ENCODE measurements around the gene SPTBN1.

SPTBN1 gene

DNA sequence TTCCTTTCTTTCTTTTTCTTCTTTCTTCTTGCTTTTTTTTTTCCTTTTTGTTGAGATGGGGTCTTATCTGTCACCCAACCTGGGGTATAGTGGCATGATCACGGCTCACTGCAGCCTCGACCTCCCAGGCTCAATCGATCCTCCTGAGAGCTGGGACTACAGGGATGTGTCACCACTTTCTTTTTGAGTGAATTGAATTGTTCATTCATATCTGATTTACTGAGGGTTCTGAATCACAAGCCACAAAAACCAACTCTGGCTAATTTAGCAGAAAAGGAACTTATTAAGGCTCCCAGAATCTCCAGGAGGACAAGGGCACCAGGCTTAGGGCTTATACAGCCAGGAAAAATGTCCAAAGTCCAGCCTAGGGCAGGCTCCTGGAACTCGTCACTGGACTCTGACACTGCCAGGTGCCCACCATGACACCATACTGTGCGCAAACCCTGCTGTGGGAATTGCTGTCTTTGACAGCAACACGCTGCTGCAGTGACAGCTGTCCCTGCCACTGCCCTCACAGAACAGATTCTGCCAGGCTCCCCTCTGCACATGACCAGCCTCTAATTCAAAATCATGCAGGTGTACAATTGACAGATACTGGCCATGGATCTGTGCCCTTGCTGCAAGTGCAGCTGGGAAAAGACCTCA lies 224.4 kb downstream of the SPTBN1 start:
- Histone ChIP-seq H3K9ac (ENCODE audit: low read depth, low read length, poor library complexity, severe bottlenecking) (no peak overlapping the region), H3F3A (ENCODE audit: low read depth) (no peaks in the 10 kb centered on the region), H3K4me2 (ENCODE audit: low read depth, low read length, poor library complexity, severe bottlenecking) (peak overlapping the region; percentile 35), H3K79me2 (ENCODE audit: insufficient read depth, low read length) (no peaks in the 10 kb centered on the region), H3K27me3 (ENCODE audit: insufficient read depth, low read length, poor library complexity, severe bottlenecking) (no peaks in the 10 kb centered on the region), H3K9me2 (replicated peaks; ENCODE audit: low read depth, low read length) (no peaks in the 10 kb centered on the region), H3K9me3 (ENCODE audit: insufficient read depth, low read depth, low read length) (no peaks in the 10 kb centered on the region), H3K4me3 (ENCODE audit: low read length, poor library complexity, severe bottlenecking) (peak overlapping the region; percentile 12), H3K4me1 (ENCODE audit: insufficient read depth, low read length, poor library complexity, severe bottlenecking) (peaks cover 30% of the 10 kb centered on the region), H4K20me1 (ENCODE audit: insufficient read depth, low read length, poor library complexity, severe bottlenecking) (no peaks in the 10 kb centered on the region), H3K36me3 (ENCODE audit: insufficient read depth, low read length) (no peaks in the 10 kb centered on the region), H2AFZ (ENCODE audit: low read length) (no peak overlapping the region)
- TF ChIP-seq, protein P1, sequence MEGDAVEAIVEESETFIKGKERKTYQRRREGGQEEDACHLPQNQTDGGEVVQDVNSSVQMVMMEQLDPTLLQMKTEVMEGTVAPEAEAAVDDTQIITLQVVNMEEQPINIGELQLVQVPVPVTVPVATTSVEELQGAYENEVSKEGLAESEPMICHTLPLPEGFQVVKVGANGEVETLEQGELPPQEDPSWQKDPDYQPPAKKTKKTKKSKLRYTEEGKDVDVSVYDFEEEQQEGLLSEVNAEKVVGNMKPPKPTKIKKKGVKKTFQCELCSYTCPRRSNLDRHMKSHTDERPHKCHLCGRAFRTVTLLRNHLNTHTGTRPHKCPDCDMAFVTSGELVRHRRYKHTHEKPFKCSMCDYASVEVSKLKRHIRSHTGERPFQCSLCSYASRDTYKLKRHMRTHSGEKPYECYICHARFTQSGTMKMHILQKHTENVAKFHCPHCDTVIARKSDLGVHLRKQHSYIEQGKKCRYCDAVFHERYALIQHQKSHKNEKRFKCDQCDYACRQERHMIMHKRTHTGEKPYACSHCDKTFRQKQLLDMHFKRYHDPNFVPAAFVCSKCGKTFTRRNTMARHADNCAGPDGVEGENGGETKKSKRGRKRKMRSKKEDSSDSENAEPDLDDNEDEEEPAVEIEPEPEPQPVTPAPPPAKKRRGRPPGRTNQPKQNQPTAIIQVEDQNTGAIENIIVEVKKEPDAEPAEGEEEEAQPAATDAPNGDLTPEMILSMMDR (conservative IDR thresholded peaks at IDR 0.05; ENCODE audit: low read length), result no peak
- TF ChIP-seq EZH2phosphoT487 (IDR thresholded peaks at IDR 0.05; ENCODE audit: borderline replicate concordance), result no peak

DNA sequence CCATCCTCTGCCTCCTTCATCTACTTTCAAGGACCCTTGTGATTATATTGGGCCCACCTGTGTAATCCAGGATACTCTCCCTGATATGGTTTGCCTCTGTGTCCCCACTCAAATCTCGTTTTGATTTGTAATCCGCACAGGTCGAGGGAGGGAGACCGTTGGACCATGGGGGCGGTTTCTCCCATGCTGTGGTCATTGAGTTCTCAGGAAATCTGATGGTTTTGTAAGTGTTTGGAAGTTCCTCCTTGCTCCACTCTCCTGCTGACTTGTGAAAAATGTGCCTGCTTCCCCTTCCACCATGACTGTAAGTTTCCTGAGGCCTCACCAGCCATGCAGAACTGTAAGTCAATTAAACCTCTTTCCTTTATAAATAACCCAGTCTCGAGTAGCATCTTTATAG lies 225.3 kb downstream of the SPTBN1 start:
- Histone ChIP-seq H3K36me3 (ENCODE audit: insufficient read depth, low read length) (no peaks in the 10 kb centered on the region), H3F3A (ENCODE audit: low read depth) (no peaks in the 10 kb centered on the region), H3K9me2 (replicated peaks; ENCODE audit: low read depth, low read length) (no peaks in the 10 kb centered on the region), H3K27me3 (ENCODE audit: insufficient read depth, low read length, poor library complexity, severe bottlenecking) (no peaks in the 10 kb centered on the region), H3K4me1 (ENCODE audit: insufficient read depth, low read length, poor library complexity, severe bottlenecking) (peaks cover 30% of the 10 kb centered on the region), H2AFZ (ENCODE audit: low read length) (no peak overlapping the region), H3K79me2 (ENCODE audit: insufficient read depth, low read length) (no peaks in the 10 kb centered on the region), H3K9ac (ENCODE audit: low read depth, low read length, poor library complexity, severe bottlenecking) (no peak overlapping the region), H3K9me3 (ENCODE audit: insufficient read depth, low read depth, low read length) (no peaks in the 10 kb centered on the region), H4K20me1 (ENCODE audit: insufficient read depth, low read length, poor library complexity, severe bottlenecking) (no peaks in the 10 kb centered on the region), H3K4me2 (ENCODE audit: low read depth, low read length, poor library complexity, severe bottlenecking) (peak overlapping the region; percentile 35), H3K4me3 (ENCODE audit: low read length, poor library complexity, severe bottlenecking) (no peak overlapping the region)
- TF ChIP-seq, protein P1 (conservative IDR thresholded peaks at IDR 0.05; ENCODE audit: low read length), result no peak
- TF ChIP-seq EZH2phosphoT487 (IDR thresholded peaks at IDR 0.05; ENCODE audit: borderline replicate concordance), result no peak

DNA sequence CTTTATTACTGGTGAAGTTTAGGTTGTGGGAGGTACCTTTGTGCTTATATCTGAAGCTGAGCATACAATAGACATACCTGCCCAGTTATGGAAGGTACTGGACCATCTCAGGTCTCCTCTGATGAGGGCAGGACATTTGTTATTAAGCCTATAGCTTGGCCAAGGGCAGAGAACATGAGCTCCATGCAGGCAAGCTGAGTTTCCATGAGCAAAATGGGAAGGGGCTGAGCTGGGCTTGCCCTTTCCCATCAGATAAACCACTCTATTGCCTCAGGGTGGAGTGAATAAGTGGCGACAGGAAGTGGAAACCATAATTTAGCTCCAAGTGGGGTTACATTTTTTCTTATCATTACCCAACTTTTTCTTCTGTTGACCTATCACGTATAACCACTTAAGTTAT lies 227.5 kb downstream of the SPTBN1 start:
- Histone ChIP-seq H3K79me2 (ENCODE audit: insufficient read depth, low read length) (no peaks in the 10 kb centered on the region), H3K9me2 (replicated peaks; ENCODE audit: low read depth, low read length) (no peaks in the 10 kb centered on the region), H3F3A (ENCODE audit: low read depth) (no peaks in the 10 kb centered on the region), H3K27me3 (ENCODE audit: insufficient read depth, low read length, poor library complexity, severe bottlenecking) (no peaks in the 10 kb centered on the region), H3K4me2 (ENCODE audit: low read depth, low read length, poor library complexity, severe bottlenecking) (no peak overlapping the region), H3K9me3 (ENCODE audit: insufficient read depth, low read depth, low read length) (no peaks in the 10 kb centered on the region), H2AFZ (ENCODE audit: low read length) (no peak overlapping the region), H3K4me3 (ENCODE audit: low read length, poor library complexity, severe bottlenecking) (no peak overlapping the region), H4K20me1 (ENCODE audit: insufficient read depth, low read length, poor library complexity, severe bottlenecking) (no peaks in the 10 kb centered on the region), H3K36me3 (ENCODE audit: insufficient read depth, low read length) (no peaks in the 10 kb centered on the region), H3K9ac (ENCODE audit: low read depth, low read length, poor library complexity, severe bottlenecking) (no peak overlapping the region), H3K4me1 (ENCODE audit: insufficient read depth, low read length, poor library complexity, severe bottlenecking) (peaks cover 26% of the 10 kb centered on the region)
- TF ChIP-seq, protein P1 (conservative IDR thresholded peaks at IDR 0.05; ENCODE audit: low read length), result no peak
- no peak for TF ChIP-seq EZH2phosphoT487 (IDR thresholded peaks at IDR 0.05; ENCODE audit: borderline replicate concordance)
